ENCODE results near the gene OR2S2. TPM values are rescaled to one million over a fixed set of nuclear protein-coding genes. Genes with fewer than 3 reads are reported as not detected.
"Not testable (repeated sequence)": the region's sequence is repeated elsewhere in the genome, so short reads cannot be mapped to it uniquely, and the experiment has no call there.

Gene OR2S2, protein sequence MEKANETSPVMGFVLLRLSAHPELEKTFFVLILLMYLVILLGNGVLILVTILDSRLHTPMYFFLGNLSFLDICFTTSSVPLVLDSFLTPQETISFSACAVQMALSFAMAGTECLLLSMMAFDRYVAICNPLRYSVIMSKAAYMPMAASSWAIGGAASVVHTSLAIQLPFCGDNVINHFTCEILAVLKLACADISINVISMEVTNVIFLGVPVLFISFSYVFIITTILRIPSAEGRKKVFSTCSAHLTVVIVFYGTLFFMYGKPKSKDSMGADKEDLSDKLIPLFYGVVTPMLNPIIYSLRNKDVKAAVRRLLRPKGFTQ
- not detected for total RNA-seq

DNA sequence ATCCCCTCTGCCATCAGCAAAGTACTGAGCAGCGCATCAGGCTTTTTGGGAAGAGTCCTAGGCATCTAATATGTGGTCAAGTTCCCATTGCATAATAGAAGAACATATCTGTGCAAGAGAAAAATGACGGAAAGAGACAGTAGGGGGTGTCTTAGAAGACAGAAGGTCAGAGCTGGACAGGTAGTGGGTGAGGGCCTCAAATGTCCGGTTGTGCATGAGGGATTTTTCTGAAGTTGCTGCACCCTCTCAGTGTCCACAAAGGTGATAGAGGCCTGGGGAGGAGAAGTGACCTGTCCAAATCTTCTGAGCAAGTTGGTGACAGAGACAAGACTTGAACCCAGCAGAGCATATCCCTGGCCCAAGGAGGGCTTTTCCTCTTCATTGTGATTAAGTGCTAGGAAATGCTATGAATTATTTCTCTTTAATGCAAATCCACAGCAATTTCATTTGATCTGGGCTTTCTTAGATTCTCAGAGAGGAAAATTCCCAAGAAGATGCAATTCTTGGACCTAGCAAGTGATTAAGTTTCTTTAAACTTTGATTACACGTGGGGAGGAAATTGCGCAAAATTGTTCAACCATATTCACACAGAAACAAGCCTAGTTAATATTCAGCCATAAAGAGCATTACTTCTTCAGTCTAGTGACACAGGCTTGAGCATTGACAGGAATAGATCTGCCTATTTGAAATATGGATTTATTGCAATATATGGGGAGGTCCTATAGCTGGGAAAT lies at the start of gene OR2S2:
Gene OR2S2, minus strand, starts transcription at position 51 of the 734 bp plus-strand sequence. CDS start 56 bp downstream, outside the sequence.
- Histone ChIP-seq H3K4me1 (ENCODE audit: insufficient read depth, low read length) (no peaks in the 10 kb centered on the region), H3K27me3 (ENCODE audit: insufficient read depth, low read length) (peaks cover 8% of the 10 kb centered on the region), H3K4me3 (ENCODE audit: low read length) (no peak within 1 kb of the TSS), H3K9me3 (ENCODE audit: low read depth, low read length) (no peaks in the 10 kb centered on the region)

DNA sequence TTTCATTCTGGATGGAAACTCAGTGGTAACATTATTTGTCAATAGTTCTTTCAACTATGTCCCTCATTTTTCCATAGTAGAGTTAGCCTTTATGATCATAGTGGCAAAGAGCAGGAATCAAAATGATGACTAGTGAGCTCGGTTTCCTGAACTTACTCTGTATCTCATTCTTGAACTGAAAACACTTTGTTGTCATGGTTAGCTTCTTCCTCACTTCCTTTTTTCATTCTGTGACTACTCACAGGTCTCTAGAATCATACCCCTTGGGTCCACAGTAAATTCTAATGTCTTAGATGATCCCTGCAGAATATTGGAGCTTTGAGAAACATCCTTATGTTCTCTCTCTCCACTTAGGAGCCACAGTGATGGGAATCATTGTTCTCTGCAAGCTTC lies 49.4 kb upstream of the OR2S2 start:
- no peak overlapping the region for H3K4me3 ChIP-seq (ENCODE audit: low read length)
- no peaks in the 10 kb centered on the region for H3K27me3 ChIP-seq (ENCODE audit: insufficient read depth, low read length)
- peaks cover 14% of the 10 kb centered on the region for H3K4me1 ChIP-seq (ENCODE audit: insufficient read depth, low read length)
- H3K9me3 ChIP-seq (ENCODE audit: low read depth, low read length), result no peaks in the 10 kb centered on the region

DNA sequence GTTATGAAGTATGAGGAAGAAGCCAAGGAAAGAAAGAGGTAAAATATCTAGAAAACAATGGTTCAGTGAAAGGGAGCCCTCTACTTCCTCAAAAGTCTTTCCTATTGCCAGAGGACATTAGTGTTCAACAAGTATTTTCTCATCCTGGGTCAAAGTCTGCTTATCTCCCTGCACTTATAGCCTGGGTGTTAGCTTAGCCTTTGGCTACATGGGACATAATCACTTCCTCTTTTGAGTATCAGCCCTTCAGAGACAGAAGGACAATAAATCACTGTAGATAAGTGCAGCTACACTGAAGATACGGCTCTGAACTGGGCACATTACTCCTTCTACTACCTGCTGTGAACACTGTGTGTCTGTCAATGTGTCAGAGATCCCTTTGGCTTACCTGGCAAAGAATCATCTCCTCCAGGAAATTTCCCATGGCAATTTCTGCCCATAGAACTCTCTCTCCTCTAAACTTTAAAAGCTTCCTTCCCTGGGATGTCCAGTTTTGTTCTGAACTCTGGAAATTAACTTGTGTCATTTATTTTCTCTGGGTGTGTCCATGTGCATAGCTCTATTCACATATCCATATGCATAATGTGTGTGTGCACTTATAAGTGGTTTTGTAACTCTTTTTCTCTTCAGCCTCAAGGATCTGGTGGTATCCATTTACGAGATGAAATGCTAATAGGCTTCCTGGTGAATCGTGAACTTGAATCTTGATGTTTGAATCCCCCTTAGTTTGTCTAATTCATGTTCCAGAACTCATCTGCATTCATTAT lies 48.8 kb upstream of the OR2S2 start:
- H3K9me3 ChIP-seq (ENCODE audit: low read depth, low read length), result no peaks in the 10 kb centered on the region
- H3K4me3 ChIP-seq (ENCODE audit: low read length), result no peak overlapping the region
- peaks cover 14% of the 10 kb centered on the region for H3K4me1 ChIP-seq (ENCODE audit: insufficient read depth, low read length)
- no peaks in the 10 kb centered on the region for H3K27me3 ChIP-seq (ENCODE audit: insufficient read depth, low read length)

DNA sequence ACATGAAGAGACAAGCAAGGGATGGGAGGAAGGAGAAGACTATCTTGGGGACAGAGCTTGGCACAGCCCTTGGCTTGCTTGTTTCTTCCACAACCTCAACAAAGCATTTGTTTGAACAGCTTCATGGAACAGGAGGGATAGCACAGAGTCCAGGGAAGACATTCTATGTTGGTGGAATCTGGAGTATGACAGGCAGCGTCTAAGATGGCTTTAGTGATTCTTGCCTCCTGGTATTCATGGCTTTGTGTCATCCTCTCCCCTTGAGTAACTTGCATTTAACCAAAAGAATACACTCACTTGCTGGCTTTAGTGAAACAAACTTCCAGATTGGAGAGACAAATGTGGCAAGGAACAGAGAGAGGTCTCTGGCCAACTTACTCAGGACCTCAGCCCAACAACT lies 47.9 kb upstream of the OR2S2 start:
- Histone ChIP-seq H3K27me3 (ENCODE audit: insufficient read depth, low read length) (no peaks in the 10 kb centered on the region), H3K4me1 (ENCODE audit: insufficient read depth, low read length) (peaks cover 14% of the 10 kb centered on the region), H3K4me3 (ENCODE audit: low read length) (no peak overlapping the region), H3K9me3 (ENCODE audit: low read depth, low read length) (no peaks in the 10 kb centered on the region)

DNA sequence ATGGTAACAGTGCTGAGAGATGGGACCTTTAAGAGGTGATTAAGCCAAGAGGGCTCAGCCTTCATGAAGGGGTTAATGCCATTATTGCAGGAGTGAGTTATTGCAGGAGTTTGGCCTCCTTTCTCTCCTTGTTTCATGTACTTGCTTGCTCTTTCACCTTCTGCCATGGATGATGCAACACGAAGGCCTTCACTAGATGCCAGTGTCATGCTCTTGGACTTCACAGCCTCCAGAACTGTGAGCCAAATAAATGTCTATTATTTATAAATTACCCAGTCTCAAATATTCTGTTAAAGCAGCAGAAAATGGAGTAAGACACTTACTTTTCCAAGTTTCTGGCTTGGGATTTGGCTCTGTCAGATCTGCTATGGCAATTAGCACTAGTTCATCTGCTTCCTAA lies 40.4 kb upstream of the OR2S2 start:
- Histone ChIP-seq H3K4me3 (ENCODE audit: low read length) (no peak overlapping the region), H3K4me1 (ENCODE audit: insufficient read depth, low read length) (no peaks in the 10 kb centered on the region), H3K27me3 (ENCODE audit: insufficient read depth, low read length) (peaks cover 12% of the 10 kb centered on the region), H3K9me3 (ENCODE audit: low read depth, low read length) (peaks cover 7% of the 10 kb centered on the region)

DNA sequence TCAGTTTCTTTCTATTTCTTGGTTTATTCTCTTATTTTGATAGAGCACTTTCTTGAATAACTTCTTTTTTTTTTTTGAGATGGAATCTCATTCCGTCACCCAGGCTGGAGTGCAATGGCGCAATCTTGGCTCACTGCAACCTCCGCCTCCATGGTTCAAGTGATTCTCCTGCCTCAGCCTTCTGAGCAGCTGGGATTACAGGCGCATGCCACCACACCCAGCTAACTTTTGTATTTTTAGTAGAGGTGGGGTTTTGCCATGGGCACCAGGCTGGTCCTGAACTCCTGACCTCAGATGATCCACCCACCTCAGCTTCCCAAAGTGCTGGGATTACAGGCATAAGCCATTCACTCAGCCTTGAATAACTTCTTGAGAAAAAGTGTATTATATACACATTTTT lies 39.1 kb upstream of the OR2S2 start:
- not testable (repeated sequence) for H3K4me3 ChIP-seq (ENCODE audit: low read length); H3K4me1 ChIP-seq (ENCODE audit: insufficient read depth, low read length); H3K9me3 ChIP-seq (ENCODE audit: low read depth, low read length)
- peaks cover 12% of the 10 kb centered on the region for H3K27me3 ChIP-seq (ENCODE audit: insufficient read depth, low read length)

DNA sequence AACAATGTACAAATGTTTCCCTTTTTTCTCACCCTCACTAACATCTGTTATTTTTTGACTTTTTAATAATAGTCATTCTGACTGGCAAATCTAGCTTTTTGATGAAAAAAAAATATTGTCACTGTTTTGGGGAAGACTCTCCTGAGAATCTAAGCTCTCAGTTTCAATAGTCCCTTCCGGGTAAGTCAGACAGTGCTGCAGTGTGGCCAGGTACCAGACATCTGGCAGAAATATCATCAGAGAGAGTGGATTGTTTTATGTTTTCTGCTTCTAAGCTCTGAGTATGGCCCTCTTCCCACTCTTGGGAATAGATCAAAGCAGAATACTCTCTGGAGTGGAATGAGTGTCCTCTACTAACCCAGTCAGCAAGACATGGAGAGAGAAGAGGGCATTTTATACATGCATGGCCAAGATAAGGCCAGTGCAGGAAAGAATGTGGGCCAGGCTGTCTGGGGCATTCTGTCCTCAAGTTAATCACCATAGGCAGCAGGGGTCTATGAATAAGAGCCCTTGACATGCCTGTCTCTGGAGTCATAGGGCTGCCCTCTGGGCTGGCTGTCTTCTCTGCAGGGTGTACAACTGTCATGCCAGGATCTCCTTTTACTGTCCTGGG lies 38.5 kb upstream of the OR2S2 start:
- Histone ChIP-seq H3K9me3 (ENCODE audit: low read depth, low read length) (peaks cover 7% of the 10 kb centered on the region), H3K4me1 (ENCODE audit: insufficient read depth, low read length) (no peaks in the 10 kb centered on the region), H3K4me3 (ENCODE audit: low read length) (no peak overlapping the region), H3K27me3 (ENCODE audit: insufficient read depth, low read length) (peaks cover 12% of the 10 kb centered on the region)

DNA sequence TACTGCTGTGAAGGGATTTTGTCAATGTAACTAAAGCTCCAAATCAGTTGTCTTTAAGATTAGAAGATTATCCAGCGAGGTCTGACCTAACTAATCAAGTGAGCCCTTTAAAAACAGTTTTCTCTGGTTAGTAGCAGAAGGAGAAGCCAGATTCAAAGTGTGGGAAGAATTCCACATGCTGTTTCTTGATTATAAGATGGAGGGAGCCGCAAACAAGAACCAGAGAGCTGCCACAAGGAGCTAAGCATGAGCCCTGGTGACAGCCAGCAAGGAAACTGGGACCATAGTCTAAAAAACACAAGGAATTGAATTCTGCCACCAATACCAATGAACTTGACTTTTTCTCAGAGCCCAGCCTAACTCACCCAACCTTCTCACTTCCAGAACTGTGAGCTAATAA lies 37.0 kb upstream of the OR2S2 start:
- H3K4me3 ChIP-seq (ENCODE audit: low read length), result no peak overlapping the region
- H3K9me3 ChIP-seq (ENCODE audit: low read depth, low read length), result peaks cover 7% of the 10 kb centered on the region
- H3K4me1 ChIP-seq (ENCODE audit: insufficient read depth, low read length), result no peaks in the 10 kb centered on the region
- peaks cover 12% of the 10 kb centered on the region for H3K27me3 ChIP-seq (ENCODE audit: insufficient read depth, low read length)

DNA sequence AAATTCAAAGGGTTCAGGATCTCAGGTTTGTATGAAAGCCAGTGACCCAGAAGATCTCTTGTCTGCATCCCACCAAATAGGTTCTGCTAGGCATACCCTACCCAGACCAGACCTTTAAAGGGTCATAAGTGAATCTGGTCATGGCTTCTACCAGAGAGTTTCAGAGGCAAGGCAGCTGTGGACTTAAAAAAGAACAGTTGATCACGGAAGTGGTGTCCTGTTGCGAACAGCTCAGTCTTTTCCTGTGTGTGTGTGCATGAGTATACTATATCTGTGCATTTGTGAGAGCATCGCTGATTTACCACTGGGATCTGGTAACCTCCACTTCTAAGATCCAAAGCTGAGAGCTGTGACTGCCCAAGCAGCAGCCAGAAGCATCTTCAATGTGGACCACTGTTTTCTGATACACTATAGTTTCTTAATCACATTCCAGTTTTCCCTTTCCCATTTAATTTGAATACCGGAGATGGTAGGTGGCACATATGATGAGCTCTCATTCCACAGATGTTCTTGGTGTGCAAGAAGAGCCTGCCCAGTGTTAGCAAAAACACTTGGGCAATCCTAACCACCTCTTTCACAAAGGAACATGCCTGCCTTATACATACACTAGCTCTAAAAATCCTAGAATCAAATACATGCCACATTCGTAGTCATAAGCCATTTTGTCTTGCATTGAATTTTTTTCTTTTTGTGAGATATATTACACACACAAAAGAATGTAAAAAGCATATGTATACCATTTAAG lies 36.2 kb upstream of the OR2S2 start:
- Histone ChIP-seq H3K4me1 (ENCODE audit: insufficient read depth, low read length) (no peaks in the 10 kb centered on the region), H3K4me3 (ENCODE audit: low read length) (no peak overlapping the region), H3K9me3 (ENCODE audit: low read depth, low read length) (peaks cover 7% of the 10 kb centered on the region), H3K27me3 (ENCODE audit: insufficient read depth, low read length) (peaks cover 6% of the 10 kb centered on the region)

DNA sequence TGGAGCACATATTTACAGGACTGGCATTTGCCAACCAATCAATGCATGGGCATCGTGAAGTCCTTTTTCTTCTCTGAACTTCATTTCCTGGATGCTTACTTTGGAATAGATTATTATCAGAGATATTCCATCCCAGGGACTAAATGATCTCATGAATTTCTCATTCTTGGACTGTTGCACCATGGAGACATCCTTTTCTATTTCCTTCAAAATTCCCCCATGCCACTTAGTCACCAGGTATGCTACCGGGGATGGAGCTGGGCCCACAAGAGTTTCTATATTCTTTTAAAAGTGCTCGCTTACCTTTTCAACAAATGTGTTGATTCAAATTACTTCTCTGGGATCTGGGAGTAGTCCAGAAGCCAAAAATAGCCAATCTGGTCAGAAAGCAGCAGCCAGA lies 35.2 kb upstream of the OR2S2 start:
- H3K4me3 ChIP-seq (ENCODE audit: low read length); H3K9me3 ChIP-seq (ENCODE audit: low read depth, low read length); H3K27me3 ChIP-seq (ENCODE audit: insufficient read depth, low read length); H3K4me1 ChIP-seq (ENCODE audit: insufficient read depth, low read length): not testable (repeated sequence)

DNA sequence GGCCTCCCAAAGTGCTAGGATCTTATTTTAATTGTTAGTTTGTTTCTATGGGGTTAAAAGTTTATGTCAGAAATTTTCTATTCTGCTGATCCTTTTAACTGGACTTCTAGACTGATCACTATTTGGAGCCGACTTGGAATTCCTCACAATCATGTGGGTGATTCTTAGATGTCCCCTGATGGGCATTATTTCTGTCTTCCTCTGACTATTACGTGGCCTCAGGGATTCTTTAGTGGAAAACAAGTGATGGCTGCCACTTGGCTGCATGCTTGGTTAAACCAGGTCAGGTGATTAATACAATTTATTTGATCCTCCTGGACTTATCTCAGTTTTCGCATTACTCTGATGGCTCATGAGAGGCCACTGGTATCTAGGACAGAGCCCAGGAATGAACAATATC lies 32.2 kb upstream of the OR2S2 start:
- Histone ChIP-seq H3K4me1 (ENCODE audit: insufficient read depth, low read length) (no peaks in the 10 kb centered on the region), H3K4me3 (ENCODE audit: low read length) (no peak overlapping the region)

DNA sequence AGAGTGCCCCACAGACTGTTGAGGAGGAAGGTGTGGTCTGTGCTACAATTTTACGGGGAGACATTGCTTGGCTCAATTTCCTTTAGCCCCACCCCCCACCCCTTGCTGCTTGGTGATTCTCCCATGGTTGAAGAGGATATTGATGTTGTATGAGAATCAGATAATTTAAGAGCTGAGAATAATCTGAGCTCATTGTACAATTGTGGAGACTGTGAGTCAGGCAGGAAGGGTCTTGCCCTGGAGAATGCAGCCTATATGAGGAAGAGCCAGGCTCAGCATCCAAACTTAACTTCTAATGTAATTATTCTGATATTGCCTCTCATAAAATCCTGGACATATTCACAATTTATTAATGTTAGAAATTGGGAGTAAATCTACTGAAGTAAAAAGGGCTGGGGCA lies 26.1 kb upstream of the OR2S2 start:
- H3K9me3 ChIP-seq (ENCODE audit: low read depth, low read length), result no peaks in the 10 kb centered on the region
- H3K4me3 ChIP-seq (ENCODE audit: low read length), result no peak overlapping the region
- no peaks in the 10 kb centered on the region for H3K4me1 ChIP-seq (ENCODE audit: insufficient read depth, low read length)
- peaks cover 28% of the 10 kb centered on the region for H3K27me3 ChIP-seq (ENCODE audit: insufficient read depth, low read length)

More for the DNA sequence above, 32.2 kb upstream of the OR2S2 start:
- Histone ChIP-seq H3K9me3 (ENCODE audit: low read depth, low read length) (no peaks in the 10 kb centered on the region), H3K27me3 (ENCODE audit: insufficient read depth, low read length) (no peaks in the 10 kb centered on the region)

DNA sequence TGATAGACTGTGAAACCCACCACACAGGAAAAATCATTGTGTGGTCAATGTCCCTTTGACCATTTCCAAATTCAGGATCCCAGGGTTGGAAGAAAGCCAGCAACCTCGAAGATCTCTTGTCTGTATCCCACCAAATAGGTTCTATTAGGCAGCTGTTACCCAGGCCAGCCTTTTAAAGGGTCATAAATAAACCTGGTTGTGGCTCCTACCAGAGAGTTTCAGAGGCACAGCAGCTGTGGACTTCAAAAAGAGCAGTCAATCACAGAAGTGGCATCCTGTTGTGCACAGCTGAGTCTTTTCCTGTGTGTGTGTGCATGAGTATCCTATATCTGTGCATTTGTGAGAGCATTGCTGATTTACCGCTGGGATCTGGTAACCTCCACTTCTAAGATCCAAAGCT lies 23.7 kb upstream of the OR2S2 start:
- Histone ChIP-seq H3K4me1 (ENCODE audit: insufficient read depth, low read length) (no peaks in the 10 kb centered on the region), H3K27me3 (ENCODE audit: insufficient read depth, low read length) (peaks cover 36% of the 10 kb centered on the region), H3K4me3 (ENCODE audit: low read length) (no peak overlapping the region), H3K9me3 (ENCODE audit: low read depth, low read length) (no peaks in the 10 kb centered on the region)

DNA sequence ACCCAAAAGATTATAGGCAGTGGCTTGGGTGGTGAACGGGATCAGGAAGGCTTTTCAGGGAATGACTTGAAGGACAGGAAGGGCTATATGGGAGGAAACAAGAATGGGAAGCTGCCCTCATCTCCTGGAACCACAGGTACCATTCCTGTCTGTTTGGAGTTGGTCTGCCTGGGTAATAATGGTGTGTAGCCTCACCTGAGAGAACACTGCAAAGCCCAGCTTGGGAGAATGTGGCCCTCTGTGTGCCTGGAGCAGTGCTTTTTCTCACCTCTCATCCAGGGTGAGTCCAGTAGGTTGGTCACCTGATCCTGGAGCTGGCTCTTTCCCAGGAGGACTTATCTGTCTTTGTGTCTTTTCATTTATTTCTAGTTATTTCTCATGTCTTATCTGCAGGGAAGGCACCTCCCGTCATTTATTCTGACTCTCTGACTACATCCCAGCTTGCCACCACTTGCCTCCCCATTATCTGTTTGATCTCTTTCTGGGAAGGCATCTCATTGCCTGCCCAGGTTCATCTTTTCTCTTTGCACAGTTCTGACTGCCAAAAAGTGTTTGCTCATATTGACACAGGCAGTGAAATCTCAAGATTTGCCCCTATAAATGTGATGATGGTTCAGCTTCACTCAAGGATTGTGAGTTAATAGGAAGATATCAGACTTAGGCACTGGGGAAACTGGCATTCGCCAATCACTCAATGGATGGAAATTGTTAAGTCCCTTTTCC lies 22.5 kb upstream of the OR2S2 start:
- Histone ChIP-seq H3K9me3 (ENCODE audit: low read depth, low read length) (peaks cover 2% of the 10 kb centered on the region), H3K27me3 (ENCODE audit: insufficient read depth, low read length) (peaks cover 41% of the 10 kb centered on the region), H3K4me1 (ENCODE audit: insufficient read depth, low read length) (no peaks in the 10 kb centered on the region), H3K4me3 (ENCODE audit: low read length) (no peak overlapping the region)
